Testis (tissue), 2 donors: Measurements from ENCODE around the gene ZBTB20.

ENCODE experiments used
- POLR2A ChIP-seq: fragments of 450-650 bp; IDR thresholded peaks from one replicate; pipeline ENCODE4 v1.6.1; 2017; ENCODE audit warnings: antibody characterized with exemption, mild to moderate bottlenecking, moderate library complexity
- TF ChIP-seq, protein P1 (sequence below), 3 experiments: fragments of 450-650 bp in 2 of 3; fragments of 200-600 bp in 1 of 3; sonication (generic) in 1 of 3; IDR thresholded peaks; one replicate each; pipeline ENCODE4 v1.5.1; 2016 to 2019; ENCODE audit warnings: antibody characterized with exemption in 3 of 3, mild to moderate bottlenecking in 2 of 3, moderate library complexity in 1 of 3

DNA sequence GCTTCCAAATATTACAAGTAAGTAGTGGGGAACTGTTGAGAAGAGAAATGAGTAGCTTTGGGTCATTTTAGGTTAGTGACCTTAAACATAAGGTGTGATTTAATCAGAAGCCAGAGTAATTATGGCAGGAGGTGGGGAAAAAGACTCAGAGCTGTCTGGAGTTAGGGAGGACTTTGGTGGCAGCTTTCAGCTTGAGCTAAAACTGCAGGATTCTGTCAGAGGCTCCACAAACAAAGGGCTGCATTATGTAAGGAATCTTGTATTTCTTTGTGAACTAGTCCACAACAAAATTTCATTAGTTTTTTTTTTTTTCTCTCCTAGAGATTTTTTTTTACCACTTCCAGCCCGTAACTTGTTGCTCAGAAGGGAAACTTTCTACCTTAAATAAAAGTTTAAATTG, 507.9 kb downstream of the ZBTB20 start:
- TF ChIP-seq, protein P1, sequence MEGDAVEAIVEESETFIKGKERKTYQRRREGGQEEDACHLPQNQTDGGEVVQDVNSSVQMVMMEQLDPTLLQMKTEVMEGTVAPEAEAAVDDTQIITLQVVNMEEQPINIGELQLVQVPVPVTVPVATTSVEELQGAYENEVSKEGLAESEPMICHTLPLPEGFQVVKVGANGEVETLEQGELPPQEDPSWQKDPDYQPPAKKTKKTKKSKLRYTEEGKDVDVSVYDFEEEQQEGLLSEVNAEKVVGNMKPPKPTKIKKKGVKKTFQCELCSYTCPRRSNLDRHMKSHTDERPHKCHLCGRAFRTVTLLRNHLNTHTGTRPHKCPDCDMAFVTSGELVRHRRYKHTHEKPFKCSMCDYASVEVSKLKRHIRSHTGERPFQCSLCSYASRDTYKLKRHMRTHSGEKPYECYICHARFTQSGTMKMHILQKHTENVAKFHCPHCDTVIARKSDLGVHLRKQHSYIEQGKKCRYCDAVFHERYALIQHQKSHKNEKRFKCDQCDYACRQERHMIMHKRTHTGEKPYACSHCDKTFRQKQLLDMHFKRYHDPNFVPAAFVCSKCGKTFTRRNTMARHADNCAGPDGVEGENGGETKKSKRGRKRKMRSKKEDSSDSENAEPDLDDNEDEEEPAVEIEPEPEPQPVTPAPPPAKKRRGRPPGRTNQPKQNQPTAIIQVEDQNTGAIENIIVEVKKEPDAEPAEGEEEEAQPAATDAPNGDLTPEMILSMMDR (IDR thresholded peaks at IDR 0.05) = no peak
- TF ChIP-seq POLR2A = no peak
